SU-DHL-6 (cell line): ENCODE results near the gene KIF17.

ENCODE experiments used
- H2AFZ ChIP-seq: fragments of 200-600 bp; sonication (generic); 2 replicates; pipeline ENCODE4 v1.6.1; 2014; ENCODE audit warnings: low read depth, mild to moderate bottlenecking, moderate library complexity, mixed read lengths, antibody characterized with exemption, low read length; ENCODE audit not compliant: severe bottlenecking
- H3F3A ChIP-seq: fragments of 200-600 bp; shearing (Covaris generic); 2 replicates; pipeline ENCODE4 v1.6.0; 2016; ENCODE audit warnings: antibody characterized with exemption, mild to moderate bottlenecking; ENCODE audit not compliant: insufficient read depth
- H3K27ac ChIP-seq: fragments of 200-600 bp; sonication (generic); 2 replicates; pipeline ENCODE4 v1.5.1; 2016; ENCODE audit warnings: low read depth, mild to moderate bottlenecking, low read length, moderate library complexity, mixed read lengths
- H3K27me3 ChIP-seq: fragments of 200-600 bp; sonication (generic), shearing (Covaris generic); 2 replicates; pipeline ENCODE4 v1.6.0; 2014; ENCODE audit warnings: mild to moderate bottlenecking, low read length
- H3K36me3 ChIP-seq: fragments of 200-600 bp; sonication (generic); 2 replicates; pipeline ENCODE4 v1.6.1; 2014; ENCODE audit warnings: mild to moderate bottlenecking, low read length, mixed read lengths
- H3K4me2 ChIP-seq: fragments of 300-600, 200-600 bp; shearing (Covaris generic), sonication (generic); 2 replicates; pipeline ENCODE4 v1.6.0; 2014; ENCODE audit warnings: low read length, low read depth, mild to moderate bottlenecking; ENCODE audit not compliant: poor library complexity, severe bottlenecking
- H3K4me3 ChIP-seq: fragments of 200-600 bp; sonication (generic); 2 replicates; pipeline ENCODE4 v1.5.1; 2014; ENCODE audit warnings: antibody characterized with exemption, low read length, mild to moderate bottlenecking, mixed read lengths; ENCODE audit not compliant: insufficient read depth, poor library complexity, severe bottlenecking
- H3K79me2 ChIP-seq: fragments of 200-600 bp; sonication (generic); 2 replicates; pipeline ENCODE4 v1.6.1; 2014; ENCODE audit warnings: mild to moderate bottlenecking, low read length, moderate library complexity; ENCODE audit not compliant: insufficient read depth
- H3K9ac ChIP-seq: fragments of 200-600 bp; sonication (generic); 2 replicates; pipeline ENCODE4 v1.7.0; 2014; ENCODE audit warnings: mild to moderate bottlenecking, low read length
- H3K9me2 ChIP-seq: fragments of 200-600 bp; sonication (generic); replicated peaks from 2 replicates; pipeline ENCODE4 v1.6.1; 2014; ENCODE audit warnings: low read length; ENCODE audit not compliant: insufficient read depth
- H3K9me3 ChIP-seq: fragments of 200-600 bp; sonication (generic); 2 replicates; pipeline ENCODE4 v1.6.1; 2014; ENCODE audit warnings: low read length, mixed read lengths; ENCODE audit not compliant: insufficient read depth
- H4K20me1 ChIP-seq: fragments of 200-600 bp; sonication (generic); 2 replicates; pipeline ENCODE4 v1.6.1; 2014; ENCODE audit warnings: low read depth, mild to moderate bottlenecking, antibody characterized with exemption, low read length, moderate library complexity, mixed read lengths
- CTCF ChIP-seq: fragments of 200-600 bp; sonication (generic); IDR thresholded peaks from one replicate; pipeline ENCODE4 v1.5.1; 2017; ENCODE audit warnings: antibody characterized with exemption, mild to moderate bottlenecking, low read length, moderate library complexity; ENCODE audit not compliant: insufficient read depth, poor library complexity, severe bottlenecking
- EZH2phosphoT487 ChIP-seq: fragments of 200-600 bp; sonication (generic), shearing (Covaris generic); conservative IDR thresholded peaks from 2 replicates; pipeline ENCODE4 v1.6.1; 2018; ENCODE audit warnings: mild to moderate bottlenecking, antibody characterized with exemption, low read length, moderate library complexity, mixed read lengths

The KIF17 gene

GRCh38 chr1:20634594-20635084 lies 83.2 kb downstream of the KIF17 start:
- no peaks in the 10 kb centered on the region for H3K27me3 ChIP-seq
- H4K20me1 ChIP-seq, result no peaks in the 10 kb centered on the region
- H3K9me3 ChIP-seq, result no peaks in the 10 kb centered on the region
- H3K36me3 ChIP-seq, result no peaks in the 10 kb centered on the region
- no peaks in the 10 kb centered on the region for H3F3A ChIP-seq
- no peak overlapping the region for H2AFZ ChIP-seq
- H3K9me2 ChIP-seq, result no peaks in the 10 kb centered on the region
- no peak overlapping the region for H3K9ac ChIP-seq
- H3K4me2 ChIP-seq, result peak overlapping the region; percentile 85
- H3K79me2 ChIP-seq, result no peaks in the 10 kb centered on the region
- H3K27ac ChIP-seq, result no peak overlapping the region
- no peak overlapping the region for H3K4me3 ChIP-seq
- no peak for TF ChIP-seq CTCF
- no peak for TF ChIP-seq EZH2phosphoT487

- Histone ChIP-seq H4K20me1 (no peaks in the 10 kb centered on the region), H3K79me2 (no peaks in the 10 kb centered on the region), H3K27me3 (no peaks in the 10 kb centered on the region), H3F3A (no peaks in the 10 kb centered on the region), H3K4me2 (peak overlapping the region; percentile 85), H2AFZ (peak overlapping the region; percentile 99), H3K4me3 (peak overlapping the region; percentile 85), H3K9me2 (no peaks in the 10 kb centered on the region), H3K9me3 (no peaks in the 10 kb centered on the region), H3K36me3 (no peaks in the 10 kb centered on the region), H3K9ac (peak overlapping the region; percentile 72), H3K27ac (no peak overlapping the region)
- TF ChIP-seq EZH2phosphoT487 (no peak), CTCF (no peak)
Measured at GRCh38 chr1:20634065-20634593, 83.7 kb downstream of the KIF17 start.

- Histone ChIP-seq H3K9ac (peak within 1 kb of the TSS; percentile 72), H3K79me2 (no peaks in the 10 kb centered on the region), H3F3A (no peaks in the 10 kb centered on the region), H3K4me2 (peak within 1 kb of the TSS; percentile 85), H4K20me1 (no peaks in the 10 kb centered on the region), H3K36me3 (no peaks in the 10 kb centered on the region), H2AFZ (peak within 1 kb of the TSS; percentile 99), H3K9me2 (no peaks in the 10 kb centered on the region), H3K27me3 (no peaks in the 10 kb centered on the region), H3K9me3 (no peaks in the 10 kb centered on the region), H3K27ac (no peak within 1 kb of the TSS; the same call in 1 of the 2 replicates), H3K4me3 (peak within 1 kb of the TSS; percentile 85)
- TF ChIP-seq EZH2phosphoT487 (no peak), CTCF (peak; percentile 99)
Measured at GRCh38 chr1:20633190-20634064, 84.4 kb downstream of the KIF17 start, which contains the start of gene PINK1. Gene PINK1, plus strand, starts transcription at chr1:20633458. Its CDS starts 91 bp downstream, at chr1:20633549.
